ENCODE measurements around the gene AR. TPM values are rescaled to one million over a fixed set of nuclear protein-coding genes. Genes with fewer than 3 reads are reported as not detected.
"Not testable (repeated sequence)": the region's sequence is repeated elsewhere in the genome, so short reads cannot be mapped to it uniquely, and the experiment has no call there.

The AR gene
- total RNA-seq, 1 donor from 2014 or later, result 7.8 TPM

DNA sequence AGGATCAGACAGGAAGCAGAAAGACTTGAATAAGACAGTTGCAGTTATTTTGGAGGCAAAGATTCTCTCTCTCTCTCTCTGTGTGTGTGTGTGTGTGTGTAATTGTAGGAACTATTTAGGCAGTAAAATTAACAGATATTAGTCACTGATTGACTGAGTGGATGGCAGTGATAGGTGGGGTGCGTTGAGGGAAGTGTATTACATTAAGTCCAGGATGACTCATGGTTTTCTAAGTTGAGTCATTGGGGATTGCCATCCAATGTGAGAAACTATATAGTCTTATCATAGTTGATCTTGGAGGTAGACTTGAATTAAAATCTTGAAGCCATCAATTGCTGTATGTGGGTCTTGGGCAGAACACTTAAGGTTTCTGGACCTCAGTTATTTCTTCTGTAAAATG, 75.4 kb downstream of the AR start:
- Histone ChIP-seq H3K36me3 (ENCODE audit: control insufficient read depth in 3 of 3, insufficient read depth in 3 of 3, low read length in 3 of 3) (no peaks in the 10 kb centered on the region), H3K27me3 (ENCODE audit: control insufficient read depth in 3 of 3, insufficient read depth in 3 of 3, low read length in 3 of 3) (no peaks in the 10 kb centered on the region), H3K9ac (ENCODE audit: low read depth in 1 of 3, low read length in 3 of 3) (no peak overlapping the region)

DNA sequence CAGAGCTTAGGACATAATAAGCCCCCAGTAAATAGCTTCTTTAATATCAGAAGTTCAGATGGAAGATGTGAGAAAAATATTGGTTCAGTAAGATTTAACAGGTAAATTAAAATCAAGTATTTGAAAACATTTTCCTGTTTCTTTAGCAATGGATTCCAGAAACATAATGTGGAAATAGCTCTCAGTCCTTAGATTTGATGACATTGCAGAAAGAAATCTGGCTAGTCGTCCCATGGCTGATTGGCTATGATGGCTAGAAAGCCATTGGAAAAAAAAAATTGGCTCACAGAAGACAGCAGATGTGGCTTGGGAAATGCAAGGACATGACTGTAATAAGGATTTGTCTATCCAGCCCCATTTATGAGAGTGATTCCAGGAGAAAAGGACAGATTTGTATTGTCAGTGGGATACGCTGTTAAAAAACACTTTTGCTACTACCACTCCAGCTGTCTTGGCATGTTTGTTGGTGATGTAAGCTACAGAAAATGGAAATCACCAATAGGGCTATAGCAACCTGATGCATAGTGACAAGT, 78.3 kb downstream of the AR start:
- Histone ChIP-seq H3K27me3 (ENCODE audit: control insufficient read depth in 3 of 3, insufficient read depth in 3 of 3, low read length in 3 of 3) (no peaks in the 10 kb centered on the region), H3K4me3 (ENCODE audit: low read length in 3 of 3) (no peak overlapping the region), H3K27ac (ENCODE audit: low read depth, low read length) (no peak overlapping the region), H3K36me3 (ENCODE audit: control insufficient read depth in 3 of 3, insufficient read depth in 3 of 3, low read length in 3 of 3) (no peaks in the 10 kb centered on the region), H3K9me3 (ENCODE audit: control insufficient read depth in 3 of 3, low read length in 3 of 3) (no peaks in the 10 kb centered on the region), H3K4me1 (ENCODE audit: control insufficient read depth in 3 of 3, insufficient read depth in 3 of 3, low read length in 3 of 3) (no peaks in the 10 kb centered on the region), H3K9ac (ENCODE audit: low read depth in 1 of 3, low read length in 3 of 3) (no peak overlapping the region)

More for the DNA sequence above, 75.4 kb downstream of the AR start:
- Histone ChIP-seq H3K4me3 (ENCODE audit: low read length in 3 of 3) (no peak overlapping the region), H3K4me1 (ENCODE audit: control insufficient read depth in 3 of 3, insufficient read depth in 3 of 3, low read length in 3 of 3) (no peaks in the 10 kb centered on the region), H3K9me3 (ENCODE audit: control insufficient read depth in 3 of 3, low read length in 3 of 3) (peaks cover 0 to 2% (median 0%) of the 10 kb centered on the region in 3 donors), H3K27ac (ENCODE audit: low read depth, low read length) (no peak overlapping the region)

DNA sequence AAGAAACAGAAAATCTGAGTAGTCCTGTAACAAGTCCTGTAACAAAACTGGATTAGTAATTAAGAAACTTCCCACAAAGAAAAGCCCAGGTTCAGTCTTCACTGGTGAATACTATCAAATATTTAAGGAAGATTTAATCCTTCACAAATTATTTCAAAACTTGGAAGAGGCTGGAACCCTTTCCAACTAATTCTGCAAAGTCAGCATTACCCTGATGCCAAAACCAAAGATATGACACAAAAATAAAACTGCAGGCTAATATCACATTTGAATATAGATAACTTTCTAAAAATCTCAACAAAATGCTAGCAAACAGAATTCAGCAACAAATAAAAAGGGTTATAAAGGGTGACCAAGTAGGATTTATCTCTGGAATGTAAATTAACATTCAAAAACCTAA, 80.5 kb downstream of the AR start:
- H3K36me3 ChIP-seq (ENCODE audit: control insufficient read depth in 3 of 3, insufficient read depth in 3 of 3, low read length in 3 of 3), result no peaks in the 10 kb centered on the region
- H3K4me1 ChIP-seq (ENCODE audit: control insufficient read depth in 3 of 3, insufficient read depth in 3 of 3, low read length in 3 of 3), result no peaks in the 10 kb centered on the region
- no peaks in the 10 kb centered on the region for H3K27me3 ChIP-seq (ENCODE audit: control insufficient read depth in 3 of 3, insufficient read depth in 3 of 3, low read length in 3 of 3)

DNA sequence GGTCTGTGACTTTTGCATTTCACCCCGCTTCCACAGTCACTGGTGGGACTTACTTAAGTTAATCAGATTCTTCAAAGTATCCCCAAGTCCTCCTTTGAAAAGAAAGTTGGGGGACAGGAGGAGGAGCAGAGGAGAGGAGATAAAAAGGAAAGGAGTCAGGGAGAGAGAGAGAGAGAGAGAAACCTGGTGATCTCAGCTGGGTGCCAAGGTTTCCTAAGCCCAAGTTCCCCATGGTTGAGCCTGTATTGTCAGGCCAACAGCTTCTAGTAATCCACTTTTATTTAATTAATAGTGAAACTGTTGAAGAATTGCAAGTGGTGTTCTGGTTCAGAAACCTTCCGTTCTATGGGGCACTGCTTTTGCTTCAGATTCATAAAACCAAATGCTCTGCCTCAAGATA, 91.6 kb downstream of the AR start:
- Histone ChIP-seq H3K4me1 (ENCODE audit: control insufficient read depth in 3 of 3, insufficient read depth in 3 of 3, low read length in 3 of 3) (no peaks in the 10 kb centered on the region), H3K9ac (ENCODE audit: low read depth in 1 of 3, low read length in 3 of 3) (no peak overlapping the region), H3K27me3 (ENCODE audit: control insufficient read depth in 3 of 3, insufficient read depth in 3 of 3, low read length in 3 of 3) (no peaks in the 10 kb centered on the region), H3K4me3 (ENCODE audit: low read length in 3 of 3) (no peak overlapping the region), H3K9me3 (ENCODE audit: control insufficient read depth in 3 of 3, low read length in 3 of 3) (no peaks in the 10 kb centered on the region), H3K27ac (ENCODE audit: low read depth, low read length) (no peak overlapping the region), H3K36me3 (ENCODE audit: control insufficient read depth in 3 of 3, insufficient read depth in 3 of 3, low read length in 3 of 3) (no peaks in the 10 kb centered on the region)

More for the DNA sequence above, 80.5 kb downstream of the AR start:
- H3K27ac ChIP-seq (ENCODE audit: low read depth, low read length), result no peak overlapping the region
- H3K9ac ChIP-seq (ENCODE audit: low read depth in 1 of 3, low read length in 3 of 3), result no peak overlapping the region
- no peaks in the 10 kb centered on the region for H3K9me3 ChIP-seq (ENCODE audit: control insufficient read depth in 3 of 3, low read length in 3 of 3)
- H3K4me3 ChIP-seq (ENCODE audit: low read length in 3 of 3), result no peak overlapping the region

DNA sequence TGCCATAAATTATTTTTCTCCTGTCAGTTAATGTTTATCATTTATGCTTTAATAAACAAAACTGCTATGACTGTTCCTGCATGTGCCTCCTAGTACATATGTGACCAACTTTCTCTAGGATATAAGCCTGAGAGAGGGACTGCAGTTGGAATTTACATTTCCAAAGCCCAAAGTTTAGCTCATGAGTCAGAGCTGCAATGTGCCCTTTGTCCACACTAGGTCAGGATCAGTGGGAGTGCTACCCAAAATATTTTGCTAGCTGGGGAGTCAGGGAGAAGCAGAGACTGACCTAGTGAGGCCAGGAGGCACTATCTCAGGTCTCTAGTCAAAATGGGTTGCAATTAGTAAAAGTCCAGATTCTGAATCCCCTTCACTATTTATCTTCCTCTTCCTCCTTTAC, 92.7 kb downstream of the AR start:
- Histone ChIP-seq H3K36me3 (ENCODE audit: control insufficient read depth in 3 of 3, insufficient read depth in 3 of 3, low read length in 3 of 3) (no peaks in the 10 kb centered on the region), H3K4me1 (ENCODE audit: control insufficient read depth in 3 of 3, insufficient read depth in 3 of 3, low read length in 3 of 3) (no peaks in the 10 kb centered on the region), H3K9me3 (ENCODE audit: control insufficient read depth in 3 of 3, low read length in 3 of 3) (no peaks in the 10 kb centered on the region), H3K27ac (ENCODE audit: low read depth, low read length) (no peak overlapping the region), H3K4me3 (ENCODE audit: low read length in 3 of 3) (no peak overlapping the region), H3K9ac (ENCODE audit: low read depth in 1 of 3, low read length in 3 of 3) (no peak overlapping the region), H3K27me3 (ENCODE audit: control insufficient read depth in 3 of 3, insufficient read depth in 3 of 3, low read length in 3 of 3) (no peaks in the 10 kb centered on the region)

DNA sequence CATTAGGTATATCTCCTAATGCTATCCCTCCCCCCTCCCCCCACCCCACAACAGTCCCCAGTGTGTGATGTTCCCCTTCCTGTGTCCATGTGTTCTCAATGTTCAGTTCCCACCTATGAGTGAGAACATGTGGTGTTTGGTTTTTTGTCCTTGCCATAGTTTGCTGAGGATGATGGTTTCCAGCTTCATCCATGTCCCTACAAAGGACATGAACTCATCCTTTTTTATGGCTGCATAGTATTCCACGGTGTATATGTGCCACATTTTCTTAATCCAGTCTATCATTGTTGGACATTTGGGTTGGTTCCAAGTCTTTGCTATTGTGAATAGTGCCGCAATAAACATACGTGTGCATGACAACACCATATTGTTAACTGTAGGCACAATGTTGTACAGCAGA, 93.5 kb downstream of the AR start:
- not testable (repeated sequence) for H3K9me3 ChIP-seq (ENCODE audit: control insufficient read depth in 3 of 3, low read length in 3 of 3); H3K4me1 ChIP-seq (ENCODE audit: control insufficient read depth in 3 of 3, insufficient read depth in 3 of 3, low read length in 3 of 3); H3K27ac ChIP-seq (ENCODE audit: low read depth, low read length); H3K27me3 ChIP-seq (ENCODE audit: control insufficient read depth in 3 of 3, insufficient read depth in 3 of 3, low read length in 3 of 3); H3K36me3 ChIP-seq (ENCODE audit: control insufficient read depth in 3 of 3, insufficient read depth in 3 of 3, low read length in 3 of 3); H3K4me3 ChIP-seq (ENCODE audit: low read length in 3 of 3); H3K9ac ChIP-seq (ENCODE audit: low read depth in 1 of 3, low read length in 3 of 3)

DNA sequence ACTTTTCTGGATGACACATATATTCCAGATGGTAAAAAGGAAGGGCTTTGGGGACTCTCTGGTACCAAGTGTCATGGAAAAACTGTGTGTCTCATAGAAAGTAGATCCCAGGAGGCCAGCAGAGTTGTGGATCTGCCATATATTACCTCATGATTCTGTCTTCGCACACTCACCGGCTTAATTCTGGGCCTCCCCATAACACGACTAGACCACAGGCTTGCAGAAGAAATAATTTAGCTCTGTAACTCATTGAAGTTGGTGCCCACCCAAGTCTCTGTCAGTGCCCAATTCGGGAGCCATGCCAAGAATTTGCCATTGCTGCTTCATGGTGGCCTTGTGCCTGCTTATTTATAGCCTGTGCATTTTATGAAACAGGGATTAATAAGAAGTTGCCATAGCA, 104.5 kb downstream of the AR start:
- Histone ChIP-seq H3K9ac (ENCODE audit: low read depth in 1 of 3, low read length in 3 of 3) (no peak overlapping the region), H3K4me1 (ENCODE audit: control insufficient read depth in 3 of 3, insufficient read depth in 3 of 3, low read length in 3 of 3) (no peaks in the 10 kb centered on the region), H3K27me3 (ENCODE audit: control insufficient read depth in 3 of 3, insufficient read depth in 3 of 3, low read length in 3 of 3) (no peaks in the 10 kb centered on the region), H3K27ac (ENCODE audit: low read depth, low read length) (no peak overlapping the region), H3K4me3 (ENCODE audit: low read length in 3 of 3) (no peak overlapping the region), H3K36me3 (ENCODE audit: control insufficient read depth in 3 of 3, insufficient read depth in 3 of 3, low read length in 3 of 3) (peaks cover 0 to 4% (median 0%) of the 10 kb centered on the region in 3 donors), H3K9me3 (ENCODE audit: control insufficient read depth in 3 of 3, low read length in 3 of 3) (no peaks in the 10 kb centered on the region)

DNA sequence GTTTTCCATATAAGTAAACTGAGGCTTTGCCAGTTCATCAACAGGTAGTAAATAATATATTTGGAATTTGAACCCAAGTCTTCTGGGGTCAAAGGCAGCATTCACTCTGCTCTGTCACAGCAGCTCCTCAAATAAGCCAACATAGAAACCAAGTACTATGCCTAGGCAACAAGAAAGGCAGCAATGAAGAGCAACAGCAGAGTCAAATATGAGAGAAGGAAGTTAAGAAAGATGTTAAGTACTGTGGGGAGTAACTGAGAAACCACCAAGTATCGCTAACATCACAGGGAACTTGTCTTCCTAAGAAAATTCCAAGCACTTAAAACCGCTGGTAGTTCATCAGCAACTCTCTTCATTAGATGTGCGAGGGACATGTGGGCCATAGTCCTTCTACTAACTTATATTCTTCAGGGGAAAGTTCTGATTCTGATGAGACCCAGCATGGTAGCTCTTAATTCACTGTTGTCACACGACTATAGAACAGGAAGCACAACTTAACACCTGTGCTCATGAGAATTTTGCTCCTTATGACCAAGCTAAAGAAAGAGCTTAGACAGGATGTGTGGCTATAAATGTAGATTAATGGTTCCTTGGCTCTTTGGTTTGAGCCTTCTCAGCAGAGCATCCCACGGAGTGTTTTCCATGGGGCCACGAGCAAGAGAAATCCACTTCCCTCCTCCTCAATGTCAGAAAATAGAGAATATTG, 107.8 kb downstream of the AR start:
- no peaks in the 10 kb centered on the region for H3K9me3 ChIP-seq (ENCODE audit: control insufficient read depth in 3 of 3, low read length in 3 of 3)
- H3K27ac ChIP-seq (ENCODE audit: low read depth, low read length), result no peak overlapping the region
- H3K4me3 ChIP-seq (ENCODE audit: low read length in 3 of 3), result no peak overlapping the region
- no peak overlapping the region for H3K9ac ChIP-seq (ENCODE audit: low read depth in 1 of 3, low read length in 3 of 3)
- H3K4me1 ChIP-seq (ENCODE audit: control insufficient read depth in 3 of 3, insufficient read depth in 3 of 3, low read length in 3 of 3), result no peaks in the 10 kb centered on the region
- no peaks in the 10 kb centered on the region for H3K36me3 ChIP-seq (ENCODE audit: control insufficient read depth in 3 of 3, insufficient read depth in 3 of 3, low read length in 3 of 3)
- no peaks in the 10 kb centered on the region for H3K27me3 ChIP-seq (ENCODE audit: control insufficient read depth in 3 of 3, insufficient read depth in 3 of 3, low read length in 3 of 3)

DNA sequence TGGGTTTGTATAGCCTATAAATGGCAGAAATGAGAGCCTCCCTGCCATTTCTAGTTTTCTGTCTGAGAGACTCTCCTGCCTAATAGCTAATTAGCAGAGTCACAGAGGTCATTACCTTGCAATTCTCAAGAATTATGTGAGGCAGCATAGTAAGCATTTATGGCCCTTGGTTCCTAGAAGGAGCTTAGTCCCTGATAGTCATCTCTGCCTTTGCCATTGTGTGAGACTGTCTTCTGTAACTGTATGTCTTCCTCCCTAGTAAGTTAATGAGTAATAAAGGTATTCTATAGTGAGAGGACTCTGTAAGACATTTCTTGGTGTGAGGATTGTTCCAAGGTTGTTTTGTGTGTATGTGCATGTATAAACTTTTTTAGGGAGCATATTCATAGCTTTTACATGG, 108.7 kb downstream of the AR start:
- Histone ChIP-seq H3K4me3 (ENCODE audit: low read length in 3 of 3) (no peak overlapping the region), H3K4me1 (ENCODE audit: control insufficient read depth in 3 of 3, insufficient read depth in 3 of 3, low read length in 3 of 3) (no peaks in the 10 kb centered on the region), H3K27ac (ENCODE audit: low read depth, low read length) (no peak overlapping the region), H3K9me3 (ENCODE audit: control insufficient read depth in 3 of 3, low read length in 3 of 3) (no peaks in the 10 kb centered on the region), H3K9ac (ENCODE audit: low read depth in 1 of 3, low read length in 3 of 3) (no peak overlapping the region), H3K27me3 (ENCODE audit: control insufficient read depth in 3 of 3, insufficient read depth in 3 of 3, low read length in 3 of 3) (no peaks in the 10 kb centered on the region), H3K36me3 (ENCODE audit: control insufficient read depth in 3 of 3, insufficient read depth in 3 of 3, low read length in 3 of 3) (no peaks in the 10 kb centered on the region)

DNA sequence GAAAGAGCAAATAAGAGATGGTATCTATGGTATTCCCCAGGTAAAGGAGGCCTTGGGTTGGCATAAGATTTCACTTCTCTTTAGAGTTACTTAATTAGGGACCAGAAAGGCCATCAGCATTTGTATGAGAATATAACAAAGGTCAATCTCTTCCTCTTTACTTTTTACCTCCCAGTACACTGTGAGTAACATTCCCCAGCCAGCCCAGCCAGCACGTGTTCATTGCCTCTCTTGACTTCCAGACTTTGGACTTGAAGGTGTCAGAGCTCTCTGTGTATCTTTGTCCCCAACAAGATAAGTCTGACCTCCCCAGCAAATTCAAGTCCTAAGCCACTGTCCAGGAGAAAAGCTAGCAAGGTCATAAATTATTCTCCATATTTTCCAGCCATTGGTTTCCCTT, 110.5 kb downstream of the AR start:
- no peak overlapping the region for H3K27ac ChIP-seq (ENCODE audit: low read depth, low read length)
- H3K4me3 ChIP-seq (ENCODE audit: low read length in 3 of 3), result no peak overlapping the region
- H3K4me1 ChIP-seq (ENCODE audit: control insufficient read depth in 3 of 3, insufficient read depth in 3 of 3, low read length in 3 of 3), result no peaks in the 10 kb centered on the region
- no peaks in the 10 kb centered on the region for H3K9me3 ChIP-seq (ENCODE audit: control insufficient read depth in 3 of 3, low read length in 3 of 3)
- no peaks in the 10 kb centered on the region for H3K27me3 ChIP-seq (ENCODE audit: control insufficient read depth in 3 of 3, insufficient read depth in 3 of 3, low read length in 3 of 3)
- no peak overlapping the region for H3K9ac ChIP-seq (ENCODE audit: low read depth in 1 of 3, low read length in 3 of 3)
- H3K36me3 ChIP-seq (ENCODE audit: control insufficient read depth in 3 of 3, insufficient read depth in 3 of 3, low read length in 3 of 3), result no peaks in the 10 kb centered on the region

All from skeletal muscle tissue (tissue), 4 donors.